Effector memory CD4-positive, alpha-beta T cell (primary cell): ENCODE measurements around the gene NRG2.

Source experiments
- DNase-seq, 3 donors: peaks; one replicate each; pipeline ENCODE4 v3.0.0-alpha.2; 2020
- H3K27ac ChIP-seq: 2 replicates; pipeline ENCODE4 v1.7.0; 2013; ENCODE audit warnings: mild to moderate bottlenecking, low read length, moderate library complexity; ENCODE audit not compliant: insufficient read depth, poor library complexity, severe bottlenecking
- H3K27me3 ChIP-seq: replicated peaks from 2 replicates; pipeline ENCODE4 v1.7.0; 2013; ENCODE audit warnings: mild to moderate bottlenecking, low read length; ENCODE audit not compliant: insufficient read depth, control insufficient read depth, poor library complexity, severe bottlenecking
- H3K36me3 ChIP-seq: 2 replicates; pipeline ENCODE4 v1.7.0; 2013; ENCODE audit warnings: mild to moderate bottlenecking, low read length, moderate library complexity; ENCODE audit not compliant: control insufficient read depth, insufficient read depth
- H3K4me1 ChIP-seq: 2 replicates; pipeline ENCODE4 v1.7.0; 2013; ENCODE audit warnings: low read length, mild to moderate bottlenecking; ENCODE audit not compliant: control insufficient read depth, insufficient read depth, poor library complexity, severe bottlenecking
- H3K4me3 ChIP-seq: 2 replicates; pipeline ENCODE4 v1.7.0; 2013; ENCODE audit warnings: low read length, low read depth, mild to moderate bottlenecking; ENCODE audit not compliant: insufficient read depth, poor library complexity, severe bottlenecking
- H3K9me3 ChIP-seq: 2 replicates; pipeline ENCODE4 v1.7.0; 2013; ENCODE audit warnings: mild to moderate bottlenecking, low read length, moderate library complexity; ENCODE audit not compliant: control insufficient read depth

NRG2 gene

GRCh38 chr5:139904566-139904815 is 138.6 kb downstream of the NRG2 start:
- Histone ChIP-seq H3K27me3 (peaks cover 10% of the 10 kb centered on the region), H3K36me3 (no peaks in the 10 kb centered on the region), H3K27ac (no peak overlapping the region), H3K9me3 (no peaks in the 10 kb centered on the region), H3K4me3 (peak overlapping the region; percentile 33), H3K4me1 (peaks cover 5% of the 10 kb centered on the region)
- DNase-seq: no peak

- Histone ChIP-seq H3K36me3 (no peaks in the 10 kb centered on the region), H3K9me3 (no peaks in the 10 kb centered on the region), H3K27me3 (peaks cover 10% of the 10 kb centered on the region), H3K4me3 (peak overlapping the region; percentile 33), H3K4me1 (peaks cover 5% of the 10 kb centered on the region), H3K27ac (no peak overlapping the region)
- DNase-seq: no peak
These were observed 139.1 kb downstream of the NRG2 start for GRCh38 chr5:139903795-139904565.

- peaks cover 10% of the 10 kb centered on the region for H3K27me3 ChIP-seq
- no peaks in the 10 kb centered on the region for H3K36me3 ChIP-seq
- H3K9me3 ChIP-seq: no peaks in the 10 kb centered on the region
- H3K4me1 ChIP-seq: peaks cover 5% of the 10 kb centered on the region
- H3K27ac ChIP-seq: no peak overlapping the region
- no peak for DNase-seq
- H3K4me3 ChIP-seq: peak overlapping the region; percentile 33
These were observed 139.7 kb downstream of the NRG2 start for GRCh38 chr5:139903450-139903794.

GRCh38 chr5:139901986-139902385 is 141.1 kb downstream of the NRG2 start:
- Histone ChIP-seq H3K36me3 (no peaks in the 10 kb centered on the region), H3K9me3 (no peaks in the 10 kb centered on the region), H3K4me3 (no peak overlapping the region), H3K27ac (no peak overlapping the region), H3K4me1 (peaks cover 5% of the 10 kb centered on the region), H3K27me3 (peaks cover 13% of the 10 kb centered on the region)
- no peak for DNase-seq

GRCh38 chr5:139901251-139901575 is 141.9 kb downstream of the NRG2 start:
- H3K4me1 ChIP-seq: peaks cover 5% of the 10 kb centered on the region

GRCh38 chr5:139900546-139901250 is 142.4 kb downstream of the NRG2 start:
- Histone ChIP-seq H3K4me1 (peaks cover 5% of the 10 kb centered on the region), H3K9me3 (no peaks in the 10 kb centered on the region), H3K36me3 (no peaks in the 10 kb centered on the region), H3K4me3 (no peak overlapping the region), H3K27ac (no peak overlapping the region), H3K27me3 (peaks cover 13% of the 10 kb centered on the region)
- DNase-seq: no peak

More at GRCh38 chr5:139901251-139901575, 141.9 kb downstream of the NRG2 start:
- no peak overlapping the region for H3K27ac ChIP-seq
- no peaks in the 10 kb centered on the region for H3K36me3 ChIP-seq
- no peak for DNase-seq
- H3K27me3 ChIP-seq: peaks cover 13% of the 10 kb centered on the region
- no peaks in the 10 kb centered on the region for H3K9me3 ChIP-seq
- H3K4me3 ChIP-seq: no peak overlapping the region

GRCh38 chr5:139898981-139899380 is 144.1 kb downstream of the NRG2 start:
- DNase-seq: no peak
- peaks cover 13% of the 10 kb centered on the region for H3K27me3 ChIP-seq
- H3K9me3 ChIP-seq: no peaks in the 10 kb centered on the region

GRCh38 chr5:139897982-139898381 is 145.1 kb downstream of the NRG2 start:
- Histone ChIP-seq H3K27ac (no peak overlapping the region), H3K9me3 (no peaks in the 10 kb centered on the region), H3K4me1 (no peaks in the 10 kb centered on the region), H3K27me3 (peaks cover 13% of the 10 kb centered on the region), H3K4me3 (no peak overlapping the region), H3K36me3 (no peaks in the 10 kb centered on the region)
- no peak for DNase-seq

More at GRCh38 chr5:139898981-139899380, 144.1 kb downstream of the NRG2 start:
- H3K27ac ChIP-seq: no peak overlapping the region
- H3K36me3 ChIP-seq: no peaks in the 10 kb centered on the region
- H3K4me3 ChIP-seq: no peak overlapping the region
- peaks cover 5% of the 10 kb centered on the region for H3K4me1 ChIP-seq

GRCh38 chr5:139897342-139897741 is 145.8 kb downstream of the NRG2 start:
- no peaks in the 10 kb centered on the region for H3K36me3 ChIP-seq
- H3K4me3 ChIP-seq: no peak overlapping the region
- H3K27ac ChIP-seq: no peak overlapping the region
- no peaks in the 10 kb centered on the region for H3K4me1 ChIP-seq
- H3K27me3 ChIP-seq: peaks cover 7% of the 10 kb centered on the region
- DNase-seq: no peak
- no peaks in the 10 kb centered on the region for H3K9me3 ChIP-seq

- no peak for DNase-seq
- Histone ChIP-seq H3K9me3 (no peaks in the 10 kb centered on the region), H3K4me1 (no peaks in the 10 kb centered on the region), H3K27me3 (peaks cover 3% of the 10 kb centered on the region), H3K36me3 (no peaks in the 10 kb centered on the region), H3K27ac (no peak overlapping the region), H3K4me3 (no peak overlapping the region)
These were observed 146.4 kb downstream of the NRG2 start for GRCh38 chr5:139896718-139897117.
